ENCODE measurements around the gene TM9SF4.

TM9SF4 gene

DNA sequence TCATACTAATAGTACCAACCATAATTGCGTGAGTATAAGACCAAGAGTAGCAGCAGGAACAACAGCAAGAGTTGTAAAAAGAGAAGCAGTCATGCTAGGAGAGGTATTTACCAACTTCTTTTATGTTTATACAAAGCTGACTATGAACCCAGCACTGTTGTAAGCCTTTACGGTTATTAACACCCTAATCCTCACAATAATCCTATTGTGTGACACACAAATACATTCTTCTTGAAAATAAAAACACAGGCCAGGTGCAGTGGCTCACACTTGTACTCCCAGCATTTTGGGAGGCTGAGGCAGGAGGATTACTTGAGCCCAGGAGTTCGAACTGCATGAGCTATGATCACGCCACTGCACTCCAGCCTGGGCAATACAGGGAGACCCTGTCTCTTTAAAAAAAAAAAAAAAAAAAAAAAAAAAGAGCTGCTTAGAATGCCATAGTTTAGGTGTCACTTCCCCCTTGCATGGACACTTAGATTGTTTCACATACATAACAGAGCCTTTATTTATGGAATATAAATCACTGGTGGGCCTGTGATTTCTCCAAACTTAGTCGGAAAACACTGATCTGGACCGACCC lies 37.3 kb upstream of the TM9SF4 start:
- H3K27me3 ChIP-seq (ENCODE audit: control insufficient read depth, insufficient read depth, low read length) = no peaks in the 10 kb centered on the region
- H3K9ac ChIP-seq (ENCODE audit: low read depth, low read length) = no peak overlapping the region
- peaks cover 5% of the 10 kb centered on the region; the same call in 1 of the 2 replicates for H3K4me1 ChIP-seq (ENCODE audit: control insufficient read depth, insufficient read depth, low read length)
- no peaks in the 10 kb centered on the region for H3K36me3 ChIP-seq (ENCODE audit: control insufficient read depth, insufficient read depth, low read length)
- no peak overlapping the region for H3K4me3 ChIP-seq (ENCODE audit: low read depth, low read length)
- no peaks in the 10 kb centered on the region for H3K9me3 ChIP-seq (ENCODE audit: control insufficient read depth, insufficient read depth, low read length)
- H3K27ac ChIP-seq (ENCODE audit: low read depth, low read length) = no peak overlapping the region

- H3K9ac ChIP-seq (ENCODE audit: low read depth, low read length) = no peak overlapping the region
- no peaks in the 10 kb centered on the region for H3K27me3 ChIP-seq (ENCODE audit: control insufficient read depth, insufficient read depth, low read length)
- no peak overlapping the region for H3K4me3 ChIP-seq (ENCODE audit: low read depth, low read length)
- no peaks in the 10 kb centered on the region for H3K36me3 ChIP-seq (ENCODE audit: control insufficient read depth, insufficient read depth, low read length)
- no peaks in the 10 kb centered on the region for H3K9me3 ChIP-seq (ENCODE audit: control insufficient read depth, insufficient read depth, low read length)
- no peak overlapping the region for H3K27ac ChIP-seq (ENCODE audit: low read depth, low read length)
- peaks cover 5% of the 10 kb centered on the region; the same call in 1 of the 2 replicates for H3K4me1 ChIP-seq (ENCODE audit: control insufficient read depth, insufficient read depth, low read length)
These were observed 34.0 kb upstream of the TM9SF4 start for GRCh38 chr20:32075534-32075933.

GRCh38 chr20:32077190-32077589 lies 32.3 kb upstream of the TM9SF4 start:
- Histone ChIP-seq H3K36me3 (ENCODE audit: control insufficient read depth, insufficient read depth, low read length) (no peaks in the 10 kb centered on the region), H3K4me3 (ENCODE audit: low read depth, low read length) (no peak overlapping the region), H3K9me3 (ENCODE audit: control insufficient read depth, insufficient read depth, low read length) (no peaks in the 10 kb centered on the region), H3K9ac (ENCODE audit: low read depth, low read length) (no peak overlapping the region), H3K27ac (ENCODE audit: low read depth, low read length) (no peak overlapping the region), H3K27me3 (ENCODE audit: control insufficient read depth, insufficient read depth, low read length) (no peaks in the 10 kb centered on the region), H3K4me1 (ENCODE audit: control insufficient read depth, insufficient read depth, low read length) (no peaks in the 10 kb centered on the region)

- H3K36me3 ChIP-seq (ENCODE audit: control insufficient read depth, insufficient read depth, low read length) = no peaks in the 10 kb centered on the region
- H3K4me3 ChIP-seq (ENCODE audit: low read depth, low read length) = no peak overlapping the region
- H3K9ac ChIP-seq (ENCODE audit: low read depth, low read length) = no peak overlapping the region
- no peak overlapping the region for H3K27ac ChIP-seq (ENCODE audit: low read depth, low read length)
- H3K27me3 ChIP-seq (ENCODE audit: control insufficient read depth, insufficient read depth, low read length) = no peaks in the 10 kb centered on the region
- no peaks in the 10 kb centered on the region for H3K9me3 ChIP-seq (ENCODE audit: control insufficient read depth, insufficient read depth, low read length)
- no peaks in the 10 kb centered on the region for H3K4me1 ChIP-seq (ENCODE audit: control insufficient read depth, insufficient read depth, low read length)
These were observed 31.2 kb upstream of the TM9SF4 start for GRCh38 chr20:32078322-32078721.

GRCh38 chr20:32078791-32079190 lies 30.7 kb upstream of the TM9SF4 start:
- Histone ChIP-seq H3K27me3 (ENCODE audit: control insufficient read depth, insufficient read depth, low read length) (no peaks in the 10 kb centered on the region), H3K27ac (ENCODE audit: low read depth, low read length) (no peak overlapping the region), H3K4me3 (ENCODE audit: low read depth, low read length) (no peak overlapping the region), H3K9ac (ENCODE audit: low read depth, low read length) (no peak overlapping the region), H3K36me3 (ENCODE audit: control insufficient read depth, insufficient read depth, low read length) (no peaks in the 10 kb centered on the region), H3K9me3 (ENCODE audit: control insufficient read depth, insufficient read depth, low read length) (no peaks in the 10 kb centered on the region), H3K4me1 (ENCODE audit: control insufficient read depth, insufficient read depth, low read length) (no peaks in the 10 kb centered on the region)

- Histone ChIP-seq H3K4me1 (ENCODE audit: control insufficient read depth, insufficient read depth, low read length) (no peaks in the 10 kb centered on the region), H3K27ac (ENCODE audit: low read depth, low read length) (no peak overlapping the region), H3K9ac (ENCODE audit: low read depth, low read length) (no peak overlapping the region), H3K27me3 (ENCODE audit: control insufficient read depth, insufficient read depth, low read length) (no peaks in the 10 kb centered on the region), H3K4me3 (ENCODE audit: low read depth, low read length) (no peak overlapping the region), H3K9me3 (ENCODE audit: control insufficient read depth, insufficient read depth, low read length) (no peaks in the 10 kb centered on the region), H3K36me3 (ENCODE audit: control insufficient read depth, insufficient read depth, low read length) (no peaks in the 10 kb centered on the region)
These were observed 29.8 kb upstream of the TM9SF4 start for GRCh38 chr20:32079655-32080109.

DNA sequence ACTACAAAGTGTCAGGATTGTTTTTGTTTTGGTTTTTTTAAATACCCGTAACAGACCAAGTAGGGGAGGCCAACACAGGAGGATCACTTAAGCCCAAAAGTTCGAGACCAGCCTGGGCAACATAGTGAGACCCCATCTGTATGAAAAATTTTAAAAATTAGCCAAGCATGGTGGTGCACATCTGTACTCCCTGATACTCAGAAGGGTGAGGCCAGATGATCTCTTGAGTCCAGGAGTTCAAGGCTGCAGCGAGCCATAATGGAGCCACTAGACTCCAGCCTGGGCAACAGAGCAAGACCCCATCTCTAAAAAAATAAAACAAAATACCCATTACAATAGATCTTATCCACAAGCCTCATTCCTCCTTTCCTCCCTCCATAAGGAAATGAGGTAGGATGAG lies 28.7 kb upstream of the TM9SF4 start:
- no peaks in the 10 kb centered on the region for H3K27me3 ChIP-seq (ENCODE audit: control insufficient read depth, insufficient read depth, low read length)
- no peak overlapping the region for H3K27ac ChIP-seq (ENCODE audit: low read depth, low read length)
- H3K9ac ChIP-seq (ENCODE audit: low read depth, low read length) = no peak overlapping the region
- no peaks in the 10 kb centered on the region for H3K4me1 ChIP-seq (ENCODE audit: control insufficient read depth, insufficient read depth, low read length)
- no peaks in the 10 kb centered on the region for H3K36me3 ChIP-seq (ENCODE audit: control insufficient read depth, insufficient read depth, low read length)
- no peaks in the 10 kb centered on the region for H3K9me3 ChIP-seq (ENCODE audit: control insufficient read depth, insufficient read depth, low read length)
- H3K4me3 ChIP-seq (ENCODE audit: low read depth, low read length) = no peak overlapping the region

- Histone ChIP-seq H3K27ac (ENCODE audit: low read depth, low read length) (no peak overlapping the region), H3K4me3 (ENCODE audit: low read depth, low read length) (no peak overlapping the region), H3K27me3 (ENCODE audit: control insufficient read depth, insufficient read depth, low read length) (no peaks in the 10 kb centered on the region), H3K36me3 (ENCODE audit: control insufficient read depth, insufficient read depth, low read length) (no peaks in the 10 kb centered on the region), H3K9me3 (ENCODE audit: control insufficient read depth, insufficient read depth, low read length) (no peaks in the 10 kb centered on the region), H3K9ac (ENCODE audit: low read depth, low read length) (no peak overlapping the region), H3K4me1 (ENCODE audit: control insufficient read depth, insufficient read depth, low read length) (no peaks in the 10 kb centered on the region)
These were observed 26.0 kb upstream of the TM9SF4 start for GRCh38 chr20:32083469-32083868.

GRCh38 chr20:32087070-32087469 lies 22.4 kb upstream of the TM9SF4 start:
- Histone ChIP-seq H3K9me3 (ENCODE audit: control insufficient read depth, insufficient read depth, low read length) (no peaks in the 10 kb centered on the region), H3K36me3 (ENCODE audit: control insufficient read depth, insufficient read depth, low read length) (no peaks in the 10 kb centered on the region), H3K27me3 (ENCODE audit: control insufficient read depth, insufficient read depth, low read length) (no peaks in the 10 kb centered on the region), H3K27ac (ENCODE audit: low read depth, low read length) (no peak overlapping the region), H3K4me3 (ENCODE audit: low read depth, low read length) (no peak overlapping the region), H3K4me1 (ENCODE audit: control insufficient read depth, insufficient read depth, low read length) (peaks cover 28% of the 10 kb centered on the region), H3K9ac (ENCODE audit: low read depth, low read length) (no peak overlapping the region)

GRCh38 chr20:32088759-32089158 lies 20.8 kb upstream of the TM9SF4 start:
- H3K4me3 ChIP-seq (ENCODE audit: low read depth, low read length) = no peak overlapping the region
- H3K9me3 ChIP-seq (ENCODE audit: control insufficient read depth, insufficient read depth, low read length) = no peaks in the 10 kb centered on the region
- H3K27me3 ChIP-seq (ENCODE audit: control insufficient read depth, insufficient read depth, low read length) = no peaks in the 10 kb centered on the region; the same call in 1 of the 2 replicates
- peak overlapping the region; percentile 86 for H3K27ac ChIP-seq (ENCODE audit: low read depth, low read length)
- H3K9ac ChIP-seq (ENCODE audit: low read depth, low read length) = no peak overlapping the region
- peaks cover 28% of the 10 kb centered on the region for H3K4me1 ChIP-seq (ENCODE audit: control insufficient read depth, insufficient read depth, low read length)
- H3K36me3 ChIP-seq (ENCODE audit: control insufficient read depth, insufficient read depth, low read length) = no peaks in the 10 kb centered on the region

DNA sequence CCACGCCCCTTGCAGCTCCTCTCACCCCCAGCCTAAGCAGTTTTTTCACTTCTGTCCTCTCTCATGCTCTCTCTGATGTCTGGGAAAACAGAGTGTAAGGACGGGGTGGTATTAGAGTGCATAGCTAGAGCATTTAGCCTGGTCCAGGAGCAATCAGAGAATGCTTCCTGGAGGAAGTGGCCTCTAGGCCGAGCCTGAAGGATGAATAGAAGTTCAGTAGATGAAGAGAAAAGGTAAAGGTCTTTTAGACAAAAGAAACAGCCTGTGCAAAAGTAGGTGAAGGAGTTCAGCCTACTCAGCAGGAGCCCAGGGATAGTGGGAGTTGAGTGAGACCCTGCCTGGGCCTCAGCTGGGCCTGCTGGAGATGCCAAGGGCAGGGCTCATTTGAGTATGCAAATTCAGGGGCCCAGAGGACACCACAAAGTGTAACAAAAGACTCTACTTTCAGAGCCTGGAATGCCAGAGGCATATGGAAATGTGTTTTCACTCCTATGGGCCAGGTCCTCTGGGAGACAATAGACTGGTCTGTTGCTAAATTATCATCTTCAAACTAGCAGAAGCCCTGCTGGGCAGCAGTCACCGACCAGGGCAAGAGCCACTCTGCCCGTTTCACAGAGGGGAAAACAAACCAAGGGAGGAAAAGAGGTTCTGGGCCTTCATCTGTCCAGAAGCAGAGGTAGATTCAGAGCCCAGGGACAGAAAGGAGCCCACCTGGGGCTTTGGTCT lies 19.7 kb upstream of the TM9SF4 start:
- H3K27ac ChIP-seq (ENCODE audit: low read depth, low read length) = peak overlapping the region; percentile 86
- H3K4me3 ChIP-seq (ENCODE audit: low read depth, low read length) = no peak overlapping the region
- H3K9ac ChIP-seq (ENCODE audit: low read depth, low read length) = no peak overlapping the region
- H3K27me3 ChIP-seq (ENCODE audit: control insufficient read depth, insufficient read depth, low read length) = no peaks in the 10 kb centered on the region; the same call in 1 of the 2 replicates
- no peaks in the 10 kb centered on the region for H3K36me3 ChIP-seq (ENCODE audit: control insufficient read depth, insufficient read depth, low read length)
- peaks cover 28% of the 10 kb centered on the region for H3K4me1 ChIP-seq (ENCODE audit: control insufficient read depth, insufficient read depth, low read length)
- H3K9me3 ChIP-seq (ENCODE audit: control insufficient read depth, insufficient read depth, low read length) = no peaks in the 10 kb centered on the region
